Trophoblast cell (in vitro differentiated cells and primary cell): ENCODE data around the gene KISS1.
"Not testable (repeated sequence)": the region's sequence is repeated elsewhere in the genome, so short reads cannot be mapped to it uniquely, and the experiment has no call there.

Experiments
- DNase-seq, 2 donors: peaks; one replicate each; pipeline ENCODE4 v3.0.0-alpha.2; 2016
- H2AFZ ChIP-seq: 2 replicates; pipeline ENCODE4 v1.6.1; 2013; ENCODE audit warnings: low read length, moderate library complexity, mild to moderate bottlenecking; ENCODE audit not compliant: insufficient read depth, poor library complexity
- H2AK5ac ChIP-seq: 2 replicates; pipeline ENCODE4 v1.6.1; 2013; ENCODE audit warnings: mild to moderate bottlenecking, low read length
- H2BK120ac ChIP-seq: 2 replicates; pipeline ENCODE4 v1.6.1; 2013; ENCODE audit warnings: low read length, mild to moderate bottlenecking, moderate library complexity; ENCODE audit not compliant: insufficient read depth, poor library complexity
- H2BK12ac ChIP-seq: 2 replicates; pipeline ENCODE4 v1.6.1; 2013; ENCODE audit warnings: mild to moderate bottlenecking, low read length, moderate library complexity
- H2BK5ac ChIP-seq: 2 replicates; pipeline ENCODE4 v1.6.1; 2013; ENCODE audit warnings: low read length, low read depth, moderate library complexity, mild to moderate bottlenecking; ENCODE audit not compliant: poor library complexity
- H3K14ac ChIP-seq: 2 replicates; pipeline ENCODE4 v1.6.1; 2013; ENCODE audit warnings: mild to moderate bottlenecking, low read length
- H3K18ac ChIP-seq: 2 replicates; pipeline ENCODE4 v1.6.1; 2013; ENCODE audit warnings: mild to moderate bottlenecking, low read length
- H3K23ac ChIP-seq: 2 replicates; pipeline ENCODE4 v1.6.1; 2013; ENCODE audit warnings: low read length
- H3K27ac ChIP-seq: 2 replicates; pipeline ENCODE4 v1.5.1; 2013; ENCODE audit warnings: low read depth, mild to moderate bottlenecking, inconsistent platforms, low read length, moderate library complexity
- H3K27me3 ChIP-seq: 2 replicates; pipeline ENCODE4 v1.6.1; 2013; ENCODE audit warnings: inconsistent platforms, mild to moderate bottlenecking, low read length, moderate library complexity; ENCODE audit not compliant: insufficient read depth
- H3K36me3 ChIP-seq, 2 experiments: 1 replicate in 1 of 2; 2 replicates in 1 of 2; pipeline ENCODE4 v1.6.1; 2013; ENCODE audit warnings: low read length in 2 of 2, mild to moderate bottlenecking in 2 of 2, moderate library complexity in 1 of 2; ENCODE audit not compliant: insufficient read depth in 2 of 2, control insufficient read depth in 1 of 2
- H3K4ac ChIP-seq: 2 replicates; pipeline ENCODE4 v1.6.1; 2013; ENCODE audit warnings: low read depth, mild to moderate bottlenecking, low read length, moderate library complexity
- H3K4me1 ChIP-seq, 2 experiments: 1 replicate in 1 of 2; 2 replicates in 1 of 2; pipeline ENCODE4 v1.6.1; 2013; ENCODE audit warnings: low read length in 2 of 2, mild to moderate bottlenecking in 2 of 2, moderate library complexity in 1 of 2; ENCODE audit not compliant: insufficient read depth in 2 of 2, control insufficient read depth in 1 of 2
- H3K4me2 ChIP-seq: 2 replicates; pipeline ENCODE4 v1.6.1; 2013; ENCODE audit warnings: inconsistent platforms, mild to moderate bottlenecking, low read length, moderate library complexity
- H3K4me3 ChIP-seq: 2 replicates; pipeline ENCODE4 v1.5.1; 2013; ENCODE audit warnings: mild to moderate bottlenecking, low read depth, low read length, inconsistent platforms
- H3K79me1 ChIP-seq: one replicate; pipeline ENCODE4 v1.6.1; 2013; ENCODE audit warnings: low read length
- H3K79me2 ChIP-seq: 2 replicates; pipeline ENCODE4 v1.6.1; 2013; ENCODE audit warnings: low read length, mild to moderate bottlenecking; ENCODE audit not compliant: control insufficient read depth, insufficient read depth, poor library complexity
- H3K9ac ChIP-seq: 2 replicates; pipeline ENCODE4 v1.6.1; 2013; ENCODE audit warnings: mild to moderate bottlenecking, low read length
- H3K9me3 ChIP-seq: 2 replicates; pipeline ENCODE4 v1.6.1; 2013; ENCODE audit warnings: low read depth, mild to moderate bottlenecking, control low read depth, inconsistent platforms, low read length; ENCODE audit not compliant: insufficient read depth
- H4K12ac ChIP-seq: 2 replicates; pipeline ENCODE4 v1.6.1; 2013; ENCODE audit warnings: low read depth, mild to moderate bottlenecking, low read length, moderate library complexity
- H4K8ac ChIP-seq: 2 replicates; pipeline ENCODE4 v1.6.1; 2013; ENCODE audit warnings: low read depth, mild to moderate bottlenecking, low read length, moderate library complexity
- H4K91ac ChIP-seq: one replicate; pipeline ENCODE4 v1.6.1; 2013; ENCODE audit warnings: low read depth, mild to moderate bottlenecking, low read length, moderate library complexity
- WGBS: extraction: QIAGEN DNeasy Blood & Tissue Kit; methylation state at CpG from one replicate; pipeline ENCODE4 v1.1.7; 2013; ENCODE audit warnings: missing lambda C conversion rate; ENCODE audit not compliant: insufficient read length, insufficient coverage; ENCODE audit errors: extremely low coverage; 5-methylcytosine and 5-hydroxymethylcytosine counted together

The KISS1 gene

GRCh38 chr1:204240233-204240632 lies 43.9 kb upstream of the KISS1 start:
- Histone ChIP-seq H3K4me2 (no peak overlapping the region), H3K4me3 (no peak overlapping the region), H4K12ac (no peak overlapping the region), H3K27me3 (no peaks in the 10 kb centered on the region), H2AK5ac (no peak overlapping the region), H2BK120ac (no peak overlapping the region), H3K4me1 (no peaks in the 10 kb centered on the region), H4K8ac (no peak overlapping the region), H2AFZ (no peak overlapping the region), H3K4ac (no peak overlapping the region), H3K23ac (no peak overlapping the region), H3K9ac (no peak overlapping the region), H3K18ac (no peak overlapping the region), H2BK5ac (no peak overlapping the region), H2BK12ac (no peak overlapping the region), H3K79me1 (no peaks in the 10 kb centered on the region), H4K91ac (no peak overlapping the region), H3K14ac (no peak overlapping the region), H3K27ac (no peak overlapping the region), H3K79me2 (no peaks in the 10 kb centered on the region), H3K9me3 (peaks cover 2% of the 10 kb centered on the region), H3K36me3 (peaks cover 35 to 41% of the 10 kb centered on the region in 2 experiments)
- no peak for DNase-seq
- no CpG with 5 or more reads among the region's 1 CpG for WGBS

GRCh38 chr1:204239401-204239800 lies 43.1 kb upstream of the KISS1 start:
- H4K8ac ChIP-seq, H3K27me3 ChIP-seq, H3K79me2 ChIP-seq, H3K23ac ChIP-seq, H4K91ac ChIP-seq, H3K27ac ChIP-seq, H3K4me1 ChIP-seq, H3K18ac ChIP-seq, H3K4me2 ChIP-seq, H4K12ac ChIP-seq, H3K9ac ChIP-seq, H3K9me3 ChIP-seq, H2AFZ ChIP-seq, H3K4me3 ChIP-seq, H2BK5ac ChIP-seq, H3K4ac ChIP-seq, H2AK5ac ChIP-seq, H2BK12ac ChIP-seq, H2BK120ac ChIP-seq, H3K14ac ChIP-seq, H3K79me1 ChIP-seq: not testable (repeated sequence)
- peak; percentile 44 to 82 for DNase-seq
- peaks cover 27 to 37% of the 10 kb centered on the region in 2 experiments for H3K36me3 ChIP-seq
- WGBS = no CpG with 5 or more reads among the region's 3 CpGs

GRCh38 chr1:204238520-204238919 lies 42.2 kb upstream of the KISS1 start:
- H3K36me3 ChIP-seq = peaks cover 25 to 34% of the 10 kb centered on the region in 2 experiments
- DNase-seq, H2AFZ ChIP-seq, H3K23ac ChIP-seq, H3K79me1 ChIP-seq, H4K12ac ChIP-seq, H2BK120ac ChIP-seq, H2AK5ac ChIP-seq, H3K4me3 ChIP-seq, H4K91ac ChIP-seq, H3K27ac ChIP-seq, H3K4ac ChIP-seq, H2BK5ac ChIP-seq, H2BK12ac ChIP-seq, H3K18ac ChIP-seq, H3K9ac ChIP-seq, H4K8ac ChIP-seq, H3K9me3 ChIP-seq, H3K79me2 ChIP-seq, H3K4me1 ChIP-seq, H3K14ac ChIP-seq, H3K4me2 ChIP-seq, H3K27me3 ChIP-seq: not testable (repeated sequence)
- no CpG with 5 or more reads among the region's 2 CpGs for WGBS

- not testable (repeated sequence) for H2AK5ac ChIP-seq, H3K9ac ChIP-seq, H3K27ac ChIP-seq, H3K27me3 ChIP-seq, H3K18ac ChIP-seq, H3K4me1 ChIP-seq, H3K9me3 ChIP-seq, H3K4ac ChIP-seq, H2BK5ac ChIP-seq, H3K79me2 ChIP-seq, H3K23ac ChIP-seq, H4K91ac ChIP-seq, H3K14ac ChIP-seq, DNase-seq, H3K4me3 ChIP-seq, H3K79me1 ChIP-seq, H2AFZ ChIP-seq, H2BK12ac ChIP-seq, H4K8ac ChIP-seq, H3K4me2 ChIP-seq, H2BK120ac ChIP-seq, H4K12ac ChIP-seq
- peaks cover 15 to 24% of the 10 kb centered on the region in 2 experiments for H3K36me3 ChIP-seq
- no CpG with 5 or more reads among the region's 1 CpG for WGBS
Observed at GRCh38 chr1:204237515-204237914, 41.2 kb upstream of the KISS1 start.
